Measurements from ENCODE around the gene WBP1L.
A peak's percentile ranks its signal among the peaks of the same experiment; 100 is the strongest.
"Not testable (repeated sequence)": the region's sequence is repeated elsewhere in the genome, so short reads cannot be mapped to it uniquely, and the experiment has no call there.

WBP1L gene

GRCh38 chr10:102743588-102744373 lies at the start of gene WBP1L:
Gene WBP1L (plus strand): TSS chr10:102743948. CDS start chr10:102744054, 106 bp downstream.
- DNase-seq: peak; percentile 93 to 99 (median 94)

- not testable (repeated sequence) for DNase-seq
Measured at GRCh38 chr10:102695401-102695800, 48.3 kb upstream of the WBP1L start.

GRCh38 chr10:102696736-102697135 lies 47.0 kb upstream of the WBP1L start:
- DNase-seq: no peak

- no peak for DNase-seq
Measured at GRCh38 chr10:102698894-102699293, 44.9 kb upstream of the WBP1L start.

- no peak for DNase-seq
Measured at GRCh38 chr10:102701272-102701671, 42.5 kb upstream of the WBP1L start.

- DNase-seq: no peak
Measured at GRCh38 chr10:102701796-102702195, 42.0 kb upstream of the WBP1L start.

- no peak for DNase-seq
Measured at GRCh38 chr10:102702742-102703141, 41.0 kb upstream of the WBP1L start.

- DNase-seq: no peak
Measured at GRCh38 chr10:102704915-102705314, 38.8 kb upstream of the WBP1L start.

- DNase-seq: no peak
Measured at GRCh38 chr10:102705531-102705930, 38.2 kb upstream of the WBP1L start.

- DNase-seq: no peak
Measured at GRCh38 chr10:102710609-102711008, 33.1 kb upstream of the WBP1L start.

GRCh38 chr10:102712089-102712488 lies 31.7 kb upstream of the WBP1L start:
- DNase-seq: no peak

GRCh38 chr10:102712843-102713538 lies 30.8 kb upstream of the WBP1L start:
- DNase-seq: no peak

- DNase-seq: no peak
Measured at GRCh38 chr10:102713539-102713813, 30.3 kb upstream of the WBP1L start.

GRCh38 chr10:102713814-102714620 lies 29.7 kb upstream of the WBP1L start, which contains the start of gene ARL3:
Gene ARL3 (minus strand): TSS chr10:102714397. CDS start chr10:102714275, 122 bp downstream.
- DNase-seq: peak; percentile 93 to 96 (median 95)

- DNase-seq: peak in 2 of 3 experiments; percentile 12 to 81
Measured at GRCh38 chr10:102714621-102715455, 28.9 kb upstream of the WBP1L start, which contains the start of gene SFXN2. Gene SFXN2 (plus strand): TSS chr10:102714636. CDS start chr10:102726637, 12,001 bp downstream.

- no peak for DNase-seq
Measured at GRCh38 chr10:102715880-102716279, 27.9 kb upstream of the WBP1L start.

GRCh38 chr10:102716900-102717565 lies 26.7 kb upstream of the WBP1L start:
- not testable (repeated sequence) for DNase-seq

GRCh38 chr10:102718220-102718619 lies 25.5 kb upstream of the WBP1L start:
- DNase-seq: no peak

- DNase-seq: no peak
Measured at GRCh38 chr10:102720337-102720736, 23.4 kb upstream of the WBP1L start.

- no peak for DNase-seq
Measured at GRCh38 chr10:102720775-102721301, 22.9 kb upstream of the WBP1L start.

GRCh38 chr10:102721954-102722353 lies 21.8 kb upstream of the WBP1L start:
- no peak for DNase-seq

GRCh38 chr10:102723989-102724388 lies 19.8 kb upstream of the WBP1L start:
- no peak for DNase-seq
